CD4-positive, alpha-beta T cell (primary cell): ENCODE data around the gene SSBP3. TPM values are rescaled to one million over a fixed set of nuclear protein-coding genes. Genes with fewer than 3 reads are reported as not detected.
"Not testable (repeated sequence)": the region's sequence is repeated elsewhere in the genome, so short reads cannot be mapped to it uniquely, and the experiment has no call there.

Source experiments
- ATAC-seq: fragments of 200-7000 bp; cut with Tn5 transposase; one replicate; pipeline ENCODE4 v1.10.0; 2022; ENCODE audit warnings: mild to moderate bottlenecking; ENCODE audit not compliant: poor library complexity
- CTCF ChIA-PET: fragments of 350-600 bp; sonication (Branson Sonifier 250); formaldehyde crosslinking; loops from one replicate; lab custom pipeline; 2021; ENCODE audit warnings: antibody characterized with exemption, inconsistent platforms; lab: Charles Lee
- POLR2A ChIA-PET: fragments of 350-600 bp; sonication (Branson Sonifier 250); formaldehyde crosslinking; loops from one replicate; lab custom pipeline; 2021; ENCODE audit warnings: antibody characterized with exemption, inconsistent platforms; lab: Charles Lee
- DNase-seq, 14 experiments: peaks; one replicate each; pipeline ENCODE4 v3.0.0-alpha.2; 2013 to 2020; ENCODE audit warnings: mixed read lengths in 2 of 14
- H3K27ac ChIP-seq, 2 donors: one replicate each; pipeline versions ENCODE4 v1.5.1 to v1.7.0; 2013; ENCODE audit warnings: low read length in 2 of 2, low read depth in 1 of 2, mild to moderate bottlenecking in 1 of 2
- H3K27me3 ChIP-seq, 2 experiments: 1 replicate in 1 of 2; 2 replicates in 1 of 2; pipeline versions ENCODE4 v1.6.1 to v1.7.0; 2013; ENCODE audit warnings: low read length in 2 of 2, control low read depth in 1 of 2, mild to moderate bottlenecking in 1 of 2, moderate library complexity in 1 of 2; ENCODE audit not compliant: insufficient read depth in 2 of 2, control insufficient read depth in 1 of 2
- H3K36me3 ChIP-seq: one replicate; pipeline ENCODE4 v1.6.1; 2013; ENCODE audit warnings: low read length, control low read depth; ENCODE audit not compliant: insufficient read depth
- H3K4me1 ChIP-seq: one replicate; pipeline ENCODE4 v1.6.1; 2013; ENCODE audit warnings: low read length, control low read depth; ENCODE audit not compliant: insufficient read depth
- H3K4me3 ChIP-seq: one replicate; pipeline ENCODE4 v1.5.1; 2013; ENCODE audit warnings: mild to moderate bottlenecking, low read length, moderate library complexity
- H3K9me3 ChIP-seq, 2 experiments: 1 replicate in 1 of 2; 2 replicates in 1 of 2; pipeline versions ENCODE4 v1.6.1 to v1.7.0; 2013; ENCODE audit warnings: low read length in 2 of 2, mild to moderate bottlenecking in 2 of 2, control low read depth in 1 of 2, moderate library complexity in 1 of 2; ENCODE audit not compliant: control insufficient read depth in 1 of 2, insufficient read depth in 1 of 2
- H3K27ac Mint-ChIP-seq: one replicate; pipeline ENCODE4 v1.8.0; 2020; ENCODE audit warnings: mixed read lengths
- H3K27me3 Mint-ChIP-seq: one replicate; pipeline ENCODE4 v1.8.0; 2021; ENCODE audit warnings: mixed read lengths
- H3K36me3 Mint-ChIP-seq: one replicate; pipeline ENCODE4 v1.8.0; 2021; ENCODE audit warnings: low read depth, mixed read lengths
- H3K4me1 Mint-ChIP-seq: one replicate; pipeline ENCODE4 v1.8.0; 2021; ENCODE audit warnings: low read depth, mixed read lengths
- H3K4me3 Mint-ChIP-seq: one replicate; pipeline ENCODE4 v1.8.0; 2020; ENCODE audit warnings: mild to moderate bottlenecking, mixed read lengths
- H3K9me3 Mint-ChIP-seq: one replicate; pipeline ENCODE4 v1.8.0; 2020; ENCODE audit warnings: mixed read lengths
- CTCF ChIP-seq: fragments of 200-600 bp; IDR thresholded peaks from one replicate; pipeline ENCODE4 v1.8.0; 2022; ENCODE audit warnings: antibody characterized with exemption, mild to moderate bottlenecking
- intact Hi-C, 2 experiments: fragments of 100-400 bp; cut with DNase I in 1 of 2; cut with micrococcal nuclease in 1 of 2; formaldehyde crosslinking; loops; one replicate each; pipeline versions ENCODE4 v1.15.1 to v1.9.0; 2023 to 2025; cut with DNase I, micrococcal nuclease
- total RNA-seq, 174 experiments: library from RNA in 2 of 174; stranded (reverse) in 2 of 174; gene quantifications; one replicate each; pipeline ENCODE4 v1.2.3 and lab custom pipeline; 2021 to 2026

Gene SSBP3
- total RNA-seq, 2 experiments from 2014 or later: 50.6 to 52.4 TPM

- H3K4me1 Mint-ChIP-seq, H3K36me3 Mint-ChIP-seq, CTCF ChIA-PET, H3K4me3 Mint-ChIP-seq, H3K4me3 ChIP-seq, DNase-seq, intact Hi-C loops, POLR2A ChIA-PET, H3K27me3 ChIP-seq, H3K27ac ChIP-seq, H3K4me1 ChIP-seq, ATAC-seq, H3K36me3 ChIP-seq, H3K9me3 Mint-ChIP-seq, H3K9me3 ChIP-seq, H3K27ac Mint-ChIP-seq, H3K27me3 Mint-ChIP-seq: not testable (repeated sequence)
Measured at GRCh38 chr1:54447081-54447480, 40.9 kb upstream of the SSBP3 start.

- Mint-ChIP-seq H3K36me3 (no peaks in the 10 kb centered on the region), H3K4me1 (no peaks in the 10 kb centered on the region), H3K9me3 (no peaks in the 10 kb centered on the region), H3K4me3 (no peak overlapping the region), H3K27ac (no peak overlapping the region), H3K27me3 (no peaks in the 10 kb centered on the region)
- Histone ChIP-seq H3K4me1 (no peaks in the 10 kb centered on the region), H3K9me3 (no peaks in the 10 kb centered on the region), H3K27me3 (no peaks in the 10 kb centered on the region), H3K27ac (no peak overlapping the region), H3K4me3 (no peak overlapping the region), H3K36me3 (no peaks in the 10 kb centered on the region)
- ChIA-PET POLR2A (interaction anchor here (0.6 kb wide), 1 partner anchor 17 kb away, joined by 4 read pairs; no protein-coding TSS in a partner anchor), CTCF (no interaction called here)
- no peak for ATAC-seq
- TF ChIP-seq CTCF: no peak
- intact Hi-C loops: no loop called here
- no peak for DNase-seq
Measured at GRCh38 chr1:54442185-54442584, 36.0 kb upstream of the SSBP3 start.

GRCh38 chr1:54439550-54440223 is 33.5 kb upstream of the SSBP3 start:
- Histone ChIP-seq H3K27ac (no peak overlapping the region), H3K36me3 (no peaks in the 10 kb centered on the region), H3K4me3 (no peak overlapping the region), H3K27me3 (no peaks in the 10 kb centered on the region), H3K9me3 (no peaks in the 10 kb centered on the region), H3K4me1 (no peaks in the 10 kb centered on the region)
- intact Hi-C loops: no loop called here
- TF ChIP-seq CTCF: no peak
- Mint-ChIP-seq H3K9me3 (no peaks in the 10 kb centered on the region), H3K36me3 (no peaks in the 10 kb centered on the region), H3K4me1 (no peaks in the 10 kb centered on the region), H3K27ac (no peak overlapping the region), H3K27me3 (no peaks in the 10 kb centered on the region), H3K4me3 (no peak overlapping the region)
- ATAC-seq (no peak), DNase-seq (no peak)
- ChIA-PET POLR2A (no interaction called here), CTCF (no interaction called here)

GRCh38 chr1:54437783-54438182 is 31.6 kb upstream of the SSBP3 start:
- no peak for TF ChIP-seq CTCF
- ATAC-seq (no peak), DNase-seq (no peak)
- Mint-ChIP-seq H3K36me3 (no peaks in the 10 kb centered on the region), H3K27me3 (no peaks in the 10 kb centered on the region), H3K4me1 (no peaks in the 10 kb centered on the region), H3K4me3 (no peak overlapping the region), H3K27ac (no peak overlapping the region), H3K9me3 (no peaks in the 10 kb centered on the region)
- Histone ChIP-seq H3K4me1 (no peaks in the 10 kb centered on the region), H3K4me3 (no peak overlapping the region), H3K27ac (no peak overlapping the region), H3K9me3 (no peaks in the 10 kb centered on the region), H3K27me3 (no peaks in the 10 kb centered on the region), H3K36me3 (no peaks in the 10 kb centered on the region)
- POLR2A ChIA-PET: no interaction called here
- intact Hi-C loops: no loop called here
- CTCF ChIA-PET: no interaction called here
